SU-DHL-6 (cell line): Measurements from ENCODE around the gene GDI2.

Experiments
- H2AFZ ChIP-seq: fragments of 200-600 bp; sonication (generic); 2 replicates; pipeline ENCODE4 v1.6.1; 2014; ENCODE audit warnings: low read depth, mild to moderate bottlenecking, moderate library complexity, mixed read lengths, antibody characterized with exemption, low read length; ENCODE audit not compliant: severe bottlenecking
- H3F3A ChIP-seq: fragments of 200-600 bp; shearing (Covaris generic); 2 replicates; pipeline ENCODE4 v1.6.0; 2016; ENCODE audit warnings: antibody characterized with exemption, mild to moderate bottlenecking; ENCODE audit not compliant: insufficient read depth
- H3K27ac ChIP-seq: fragments of 200-600 bp; sonication (generic); 2 replicates; pipeline ENCODE4 v1.5.1; 2016; ENCODE audit warnings: low read depth, mild to moderate bottlenecking, low read length, moderate library complexity, mixed read lengths
- H3K27me3 ChIP-seq: fragments of 200-600 bp; sonication (generic), shearing (Covaris generic); 2 replicates; pipeline ENCODE4 v1.6.0; 2014; ENCODE audit warnings: mild to moderate bottlenecking, low read length
- H3K36me3 ChIP-seq: fragments of 200-600 bp; sonication (generic); 2 replicates; pipeline ENCODE4 v1.6.1; 2014; ENCODE audit warnings: mild to moderate bottlenecking, low read length, mixed read lengths
- H3K4me2 ChIP-seq: fragments of 300-600, 200-600 bp; shearing (Covaris generic), sonication (generic); 2 replicates; pipeline ENCODE4 v1.6.0; 2014; ENCODE audit warnings: low read length, low read depth, mild to moderate bottlenecking; ENCODE audit not compliant: poor library complexity, severe bottlenecking
- H3K4me3 ChIP-seq: fragments of 200-600 bp; sonication (generic); 2 replicates; pipeline ENCODE4 v1.5.1; 2014; ENCODE audit warnings: antibody characterized with exemption, low read length, mild to moderate bottlenecking, mixed read lengths; ENCODE audit not compliant: insufficient read depth, poor library complexity, severe bottlenecking
- H3K79me2 ChIP-seq: fragments of 200-600 bp; sonication (generic); 2 replicates; pipeline ENCODE4 v1.6.1; 2014; ENCODE audit warnings: mild to moderate bottlenecking, low read length, moderate library complexity; ENCODE audit not compliant: insufficient read depth
- H3K9ac ChIP-seq: fragments of 200-600 bp; sonication (generic); 2 replicates; pipeline ENCODE4 v1.7.0; 2014; ENCODE audit warnings: mild to moderate bottlenecking, low read length
- H3K9me2 ChIP-seq: fragments of 200-600 bp; sonication (generic); replicated peaks from 2 replicates; pipeline ENCODE4 v1.6.1; 2014; ENCODE audit warnings: low read length; ENCODE audit not compliant: insufficient read depth
- H3K9me3 ChIP-seq: fragments of 200-600 bp; sonication (generic); 2 replicates; pipeline ENCODE4 v1.6.1; 2014; ENCODE audit warnings: low read length, mixed read lengths; ENCODE audit not compliant: insufficient read depth
- H4K20me1 ChIP-seq: fragments of 200-600 bp; sonication (generic); 2 replicates; pipeline ENCODE4 v1.6.1; 2014; ENCODE audit warnings: low read depth, mild to moderate bottlenecking, antibody characterized with exemption, low read length, moderate library complexity, mixed read lengths
- CTCF ChIP-seq: fragments of 200-600 bp; sonication (generic); IDR thresholded peaks from one replicate; pipeline ENCODE4 v1.5.1; 2017; ENCODE audit warnings: antibody characterized with exemption, mild to moderate bottlenecking, low read length, moderate library complexity; ENCODE audit not compliant: insufficient read depth, poor library complexity, severe bottlenecking
- EZH2phosphoT487 ChIP-seq: fragments of 200-600 bp; sonication (generic), shearing (Covaris generic); conservative IDR thresholded peaks from 2 replicates; pipeline ENCODE4 v1.6.1; 2018; ENCODE audit warnings: mild to moderate bottlenecking, antibody characterized with exemption, low read length, moderate library complexity, mixed read lengths

The GDI2 gene

DNA sequence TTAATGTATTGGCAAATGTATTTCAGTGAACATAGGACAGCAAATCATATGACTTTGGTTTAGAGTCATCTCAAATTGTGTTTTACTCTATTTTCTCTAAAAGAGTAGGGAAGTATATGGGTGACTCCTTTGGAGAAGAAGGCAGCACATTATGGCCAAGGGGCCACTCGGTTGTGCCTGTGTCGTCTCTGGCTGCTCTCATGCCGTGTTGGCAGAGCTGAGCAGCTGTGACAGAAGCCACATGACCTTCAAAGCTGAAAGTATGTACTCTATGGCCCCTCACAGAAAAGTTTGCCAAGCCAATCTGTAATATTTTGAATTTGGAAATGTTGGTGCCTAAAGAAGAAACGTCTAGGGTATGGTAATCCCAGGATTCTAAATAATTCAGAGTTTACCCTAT, 81.1 kb downstream of the GDI2 start:
- no peak overlapping the region for H2AFZ ChIP-seq
- no peak overlapping the region for H3K4me2 ChIP-seq
- peaks cover 24% of the 10 kb centered on the region; the same call in 1 of the 2 replicates for H3F3A ChIP-seq
- H3K9me2 ChIP-seq = no peaks in the 10 kb centered on the region
- H3K36me3 ChIP-seq = peaks cover 73% of the 10 kb centered on the region
- no peaks in the 10 kb centered on the region for H3K27me3 ChIP-seq
- no peak overlapping the region for H3K9ac ChIP-seq
- H3K27ac ChIP-seq = no peak overlapping the region
- no peak overlapping the region for H3K4me3 ChIP-seq
- peaks cover 73% of the 10 kb centered on the region for H3K79me2 ChIP-seq
- H3K9me3 ChIP-seq = no peaks in the 10 kb centered on the region
- TF ChIP-seq CTCF = no peak
- TF ChIP-seq EZH2phosphoT487 = no peak
- peaks cover 25% of the 10 kb centered on the region for H4K20me1 ChIP-seq

DNA sequence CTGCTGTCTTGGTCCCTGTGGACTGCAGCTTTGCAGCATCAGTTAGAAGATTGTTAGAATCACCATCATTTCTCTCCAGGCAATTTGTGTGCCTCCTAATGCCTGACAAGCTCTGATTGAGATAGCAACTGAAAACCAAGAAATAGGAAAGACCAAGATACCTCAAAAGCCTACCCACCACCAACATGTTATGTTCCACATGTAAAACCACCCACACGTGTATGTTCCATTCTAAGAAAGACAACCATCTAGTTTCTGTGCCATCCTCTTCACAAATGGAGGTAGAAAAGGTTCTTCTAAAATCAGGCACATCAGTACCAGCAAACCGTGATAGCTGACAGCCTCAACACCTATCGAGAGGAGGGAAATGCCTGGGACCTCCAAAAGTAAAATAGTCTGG, 81.7 kb downstream of the GDI2 start:
- H3K4me3 ChIP-seq = no peak overlapping the region
- peaks cover 74% of the 10 kb centered on the region for H3K79me2 ChIP-seq
- no peaks in the 10 kb centered on the region for H3K9me3 ChIP-seq
- H2AFZ ChIP-seq = no peak overlapping the region
- peaks cover 28% of the 10 kb centered on the region; the same call in 1 of the 2 replicates for H3F3A ChIP-seq
- H3K9ac ChIP-seq = no peak overlapping the region
- no peaks in the 10 kb centered on the region for H3K27me3 ChIP-seq
- no peak overlapping the region for H3K27ac ChIP-seq
- H3K4me2 ChIP-seq = no peak overlapping the region
- H4K20me1 ChIP-seq = peaks cover 25% of the 10 kb centered on the region
- TF ChIP-seq CTCF = no peak
- no peak for TF ChIP-seq EZH2phosphoT487
- H3K36me3 ChIP-seq = peaks cover 76% of the 10 kb centered on the region
- no peaks in the 10 kb centered on the region for H3K9me2 ChIP-seq

- Histone ChIP-seq H3K9me2 (no peaks in the 10 kb centered on the region), H3K9me3 (no peaks in the 10 kb centered on the region), H3K27me3 (no peaks in the 10 kb centered on the region), H4K20me1 (peaks cover 25% of the 10 kb centered on the region), H3K27ac (no peak overlapping the region), H2AFZ (no peak overlapping the region), H3K9ac (no peak overlapping the region), H3F3A (peaks cover 35% of the 10 kb centered on the region; the same call in 1 of the 2 replicates), H3K4me3 (no peak overlapping the region), H3K79me2 (peaks cover 71% of the 10 kb centered on the region), H3K4me2 (no peak overlapping the region), H3K36me3 (peaks cover 81% of the 10 kb centered on the region)
- no peak for TF ChIP-seq EZH2phosphoT487
- TF ChIP-seq CTCF = no peak
Observed at GRCh38 chr10:5730766-5731165, 82.5 kb downstream of the GDI2 start.
